Sigmoid colon (tissue), 4 donors: ENCODE data around the gene MRPS30.

Source experiments
- CTCF ChIP-seq, 4 experiments: fragments of 450-650 bp in 3 of 4; fragments of 200-600 bp in 1 of 4; IDR thresholded peaks; one replicate each; pipeline ENCODE4 v1.5.1; 2016 to 2019; ENCODE audit warnings: antibody characterized with exemption in 4 of 4, mild to moderate bottlenecking in 3 of 4, moderate library complexity in 2 of 4
- EP300 ChIP-seq, 4 donors: sonication (generic); formaldehyde crosslinking; IDR thresholded peaks; one replicate each; pipeline ENCODE4 v1.6.1; 2017; ENCODE audit warnings: antibody characterized with exemption in 4 of 4
- POLR2A ChIP-seq, 2 donors: fragments of 450-650 bp; IDR thresholded peaks; one replicate each; pipeline ENCODE4 v1.6.1; 2016; ENCODE audit warnings: antibody characterized with exemption in 2 of 2, mild to moderate bottlenecking in 2 of 2, moderate library complexity in 2 of 2

- TF ChIP-seq POLR2A (IDR thresholded peaks at IDR 0.05) (no peak), CTCF (IDR thresholded peaks at IDR 0.05) (no peak), EP300 (IDR thresholded peaks at IDR 0.05) (no peak)
Observed at GRCh38 chr5:44839018-44839681, 30.4 kb downstream of the MRPS30 start.
